ENCODE data around the gene FAH.

GRCh38 chr15:80151576-80151975 is 1.2 kb upstream of the FAH start:
- no peak for TF ChIP-seq GATA2 (IDR thresholded peaks at IDR 0.05; ENCODE audit: low read depth, low read length)
- TF ChIP-seq GATA3 (IDR thresholded peaks at IDR 0.05; ENCODE audit: low read depth, low read length) = no peak

Data from SH-SY5Y (cell line).